ENCODE results near the gene CCNL1.

- TF ChIP-seq POLR2AphosphoS5 (IDR thresholded peaks at IDR 0.05; ENCODE audit: low read depth, low read length), result no peak
- TF ChIP-seq TAF1 (IDR thresholded peaks at IDR 0.05; ENCODE audit: borderline replicate concordance, insufficient read depth, low read length), result no peak
Observed at GRCh38 chr3:157131861-157132260, 28.1 kb downstream of the CCNL1 start.
